Measurements from ENCODE around the gene MRPL4. TPM values are rescaled to one million over a fixed set of nuclear protein-coding genes. Genes with fewer than 3 reads are reported as not detected.
A peak's percentile ranks its signal among the peaks of the same experiment; 100 is the strongest.
"Not testable (repeated sequence)": the region's sequence is repeated elsewhere in the genome, so short reads cannot be mapped to it uniquely, and the experiment has no call there.

Gene MRPL4
- polyA plus RNA-seq, 2 donors = 25.7 to 71.6 TPM

GRCh38 chr19:10270616-10271394 is 18.8 kb downstream of the MRPL4 start, which contains the start of gene ICAM1:
Gene ICAM1 (plus strand): TSS chr19:10271120. CDS start chr19:10271160, 40 bp downstream.
- Histone ChIP-seq H3K4me3 (ENCODE audit: low read depth in 1 of 2, low read length in 2 of 2) (peak within 1 kb of the TSS; percentile 46 to 51), H3K9me3 (ENCODE audit: control insufficient read depth in 2 of 2, insufficient read depth in 1 of 2, low read depth in 1 of 2, low read length in 1 of 2) (no peaks in the 10 kb centered on the region), H3K27me3 (ENCODE audit: control insufficient read depth in 1 of 2, insufficient read depth in 2 of 2, low read length in 2 of 2) (no peaks in the 10 kb centered on the region), H3K27ac (ENCODE audit: low read depth in 2 of 2, low read length in 1 of 2) (peak within 1 kb of the TSS; percentile 73 to 86), H3K4me1 (ENCODE audit: control insufficient read depth in 2 of 2, insufficient read depth in 2 of 2, low read length in 1 of 2) (peaks cover 5 to 7% of the 10 kb centered on the region in 2 donors), H3K36me3 (ENCODE audit: control insufficient read depth in 2 of 2, insufficient read depth in 2 of 2, low read length in 1 of 2) (no peaks in the 10 kb centered on the region)
- WGBS, 2 donors = 2 to 3% methylated on average over 51 of the region's 51 CpGs

GRCh38 chr19:10271543-10272086 is 19.6 kb downstream of the MRPL4 start:
- H3K9me3 ChIP-seq (ENCODE audit: control insufficient read depth in 2 of 2, insufficient read depth in 1 of 2, low read depth in 1 of 2, low read length in 1 of 2) = no peaks in the 10 kb centered on the region
- H3K36me3 ChIP-seq (ENCODE audit: control insufficient read depth in 2 of 2, insufficient read depth in 2 of 2, low read length in 1 of 2) = no peaks in the 10 kb centered on the region
- H3K4me1 ChIP-seq (ENCODE audit: control insufficient read depth in 2 of 2, insufficient read depth in 2 of 2, low read length in 1 of 2) = peaks cover 5 to 7% of the 10 kb centered on the region in 2 donors
- peak overlapping the region; percentile 42 to 46 for H3K4me3 ChIP-seq (ENCODE audit: low read depth in 1 of 2, low read length in 2 of 2)
- H3K27me3 ChIP-seq (ENCODE audit: control insufficient read depth in 1 of 2, insufficient read depth in 2 of 2, low read length in 2 of 2) = no peaks in the 10 kb centered on the region
- H3K27ac ChIP-seq (ENCODE audit: low read depth in 2 of 2, low read length in 1 of 2) = peak overlapping the region; percentile 73 to 86
- 27 to 30% methylated on average over 12 of the region's 12 CpGs for WGBS, 2 donors

GRCh38 chr19:10274589-10274988 is 22.6 kb downstream of the MRPL4 start:
- 83 to 88% methylated on average over 10 of the region's 10 CpGs for WGBS, 2 donors
- Histone ChIP-seq H3K4me3 (ENCODE audit: low read depth in 1 of 2, low read length in 2 of 2) (no peak overlapping the region), H3K27me3 (ENCODE audit: control insufficient read depth in 1 of 2, insufficient read depth in 2 of 2, low read length in 2 of 2) (no peaks in the 10 kb centered on the region), H3K27ac (ENCODE audit: low read depth in 2 of 2, low read length in 1 of 2) (no peak overlapping the region), H3K4me1 (ENCODE audit: control insufficient read depth in 2 of 2, insufficient read depth in 2 of 2, low read length in 1 of 2) (peaks cover 5 to 7% of the 10 kb centered on the region in 2 donors), H3K36me3 (ENCODE audit: control insufficient read depth in 2 of 2, insufficient read depth in 2 of 2, low read length in 1 of 2) (no peaks in the 10 kb centered on the region), H3K9me3 (ENCODE audit: control insufficient read depth in 2 of 2, insufficient read depth in 1 of 2, low read depth in 1 of 2, low read length in 1 of 2) (no peaks in the 10 kb centered on the region)

- Histone ChIP-seq H3K27me3 (ENCODE audit: control insufficient read depth in 1 of 2, insufficient read depth in 2 of 2, low read length in 2 of 2) (no peaks in the 10 kb centered on the region), H3K9me3 (ENCODE audit: control insufficient read depth in 2 of 2, insufficient read depth in 1 of 2, low read depth in 1 of 2, low read length in 1 of 2) (no peaks in the 10 kb centered on the region), H3K4me1 (ENCODE audit: control insufficient read depth in 2 of 2, insufficient read depth in 2 of 2, low read length in 1 of 2) (no peaks in the 10 kb centered on the region), H3K4me3 (ENCODE audit: low read depth in 1 of 2, low read length in 2 of 2) (no peak overlapping the region), H3K27ac (ENCODE audit: low read depth in 2 of 2, low read length in 1 of 2) (no peak overlapping the region), H3K36me3 (ENCODE audit: control insufficient read depth in 2 of 2, insufficient read depth in 2 of 2, low read length in 1 of 2) (no peaks in the 10 kb centered on the region)
- WGBS, 2 donors = 82 to 93% methylated on average over 9 of the region's 9 CpGs
Measured at GRCh38 chr19:10277795-10278589, 26.0 kb downstream of the MRPL4 start.

GRCh38 chr19:10278935-10279334 is 26.9 kb downstream of the MRPL4 start:
- Histone ChIP-seq H3K27ac (ENCODE audit: low read depth in 2 of 2, low read length in 1 of 2) (no peak overlapping the region), H3K4me1 (ENCODE audit: control insufficient read depth in 2 of 2, insufficient read depth in 2 of 2, low read length in 1 of 2) (peaks cover 0 to 3% of the 10 kb centered on the region in 2 donors), H3K4me3 (ENCODE audit: low read depth in 1 of 2, low read length in 2 of 2) (no peak overlapping the region), H3K36me3 (ENCODE audit: control insufficient read depth in 2 of 2, insufficient read depth in 2 of 2, low read length in 1 of 2) (peaks cover 0 to 4% of the 10 kb centered on the region in 2 donors), H3K27me3 (ENCODE audit: control insufficient read depth in 1 of 2, insufficient read depth in 2 of 2, low read length in 2 of 2) (no peaks in the 10 kb centered on the region), H3K9me3 (ENCODE audit: control insufficient read depth in 2 of 2, insufficient read depth in 1 of 2, low read depth in 1 of 2, low read length in 1 of 2) (no peaks in the 10 kb centered on the region)
- WGBS, 2 donors = 97 to 100% methylated on average over 1 of the region's 1 CpG

GRCh38 chr19:10279737-10280442 is 27.9 kb downstream of the MRPL4 start:
- 80 to 82% methylated on average over 5 of the region's 5 CpGs for WGBS, 2 donors
- H3K9me3 ChIP-seq (ENCODE audit: control insufficient read depth in 2 of 2, insufficient read depth in 1 of 2, low read depth in 1 of 2, low read length in 1 of 2) = no peaks in the 10 kb centered on the region
- H3K36me3 ChIP-seq (ENCODE audit: control insufficient read depth in 2 of 2, insufficient read depth in 2 of 2, low read length in 1 of 2) = peaks cover 0 to 12% of the 10 kb centered on the region in 2 donors
- no peaks in the 10 kb centered on the region for H3K27me3 ChIP-seq (ENCODE audit: control insufficient read depth in 1 of 2, insufficient read depth in 2 of 2, low read length in 2 of 2)
- H3K4me3 ChIP-seq (ENCODE audit: low read depth in 1 of 2, low read length in 2 of 2) = no peak overlapping the region
- H3K27ac ChIP-seq (ENCODE audit: low read depth in 2 of 2, low read length in 1 of 2) = no peak overlapping the region
- peaks cover 0 to 3% of the 10 kb centered on the region in 2 donors for H3K4me1 ChIP-seq (ENCODE audit: control insufficient read depth in 2 of 2, insufficient read depth in 2 of 2, low read length in 1 of 2)

- H3K9me3 ChIP-seq (ENCODE audit: control insufficient read depth in 2 of 2, insufficient read depth in 1 of 2, low read depth in 1 of 2, low read length in 1 of 2); H3K27ac ChIP-seq (ENCODE audit: low read depth in 2 of 2, low read length in 1 of 2); H3K27me3 ChIP-seq (ENCODE audit: control insufficient read depth in 1 of 2, insufficient read depth in 2 of 2, low read length in 2 of 2); H3K4me3 ChIP-seq (ENCODE audit: low read depth in 1 of 2, low read length in 2 of 2); H3K4me1 ChIP-seq (ENCODE audit: control insufficient read depth in 2 of 2, insufficient read depth in 2 of 2, low read length in 1 of 2): not testable (repeated sequence)
- 90 to 97% methylated on average over 5 of the region's 5 CpGs for WGBS, 2 donors
- peaks cover 0 to 14% of the 10 kb centered on the region in 2 donors for H3K36me3 ChIP-seq (ENCODE audit: control insufficient read depth in 2 of 2, insufficient read depth in 2 of 2, low read length in 1 of 2)
Measured at GRCh38 chr19:10282043-10282442, 30.0 kb downstream of the MRPL4 start.

GRCh38 chr19:10283301-10284064 is 31.5 kb downstream of the MRPL4 start:
- H3K27me3 ChIP-seq (ENCODE audit: control insufficient read depth in 1 of 2, insufficient read depth in 2 of 2, low read length in 2 of 2) = peaks cover 0 to 3% of the 10 kb centered on the region in 2 donors
- peaks cover 4 to 13% of the 10 kb centered on the region in 2 donors for H3K4me1 ChIP-seq (ENCODE audit: control insufficient read depth in 2 of 2, insufficient read depth in 2 of 2, low read length in 1 of 2)
- no peak overlapping the region for H3K4me3 ChIP-seq (ENCODE audit: low read depth in 1 of 2, low read length in 2 of 2)
- no peak overlapping the region for H3K27ac ChIP-seq (ENCODE audit: low read depth in 2 of 2, low read length in 1 of 2)
- H3K9me3 ChIP-seq (ENCODE audit: control insufficient read depth in 2 of 2, insufficient read depth in 1 of 2, low read depth in 1 of 2, low read length in 1 of 2) = no peaks in the 10 kb centered on the region
- 57 to 62% methylated on average over 23 of the region's 23 CpGs for WGBS, 2 donors
- peaks cover 0 to 14% of the 10 kb centered on the region in 2 donors for H3K36me3 ChIP-seq (ENCODE audit: control insufficient read depth in 2 of 2, insufficient read depth in 2 of 2, low read length in 1 of 2)

Data from esophagus (tissue), 2 donors.